Medulla oblongata (tissue), 1 donor: Measurements from ENCODE around the gene DBNDD1.
A peak's percentile ranks its signal among the peaks of the same experiment; 100 is the strongest.
"Not testable (repeated sequence)": the region's sequence is repeated elsewhere in the genome, so short reads cannot be mapped to it uniquely, and the experiment has no call there.

Experiments
- DNase-seq: peaks from one replicate; pipeline ENCODE4 v3.0.0-alpha.2; 2015; ENCODE audit errors: extremely low spot score

Gene DBNDD1

GRCh38 chr16:89988951-89989350 lies 30.3 kb downstream of the DBNDD1 start:
- DNase-seq: no peak

- DNase-seq: no peak
Measured at GRCh38 chr16:89987169-89987568, 32.1 kb downstream of the DBNDD1 start.

- no peak for DNase-seq
Measured at GRCh38 chr16:89986600-89986999, 32.7 kb downstream of the DBNDD1 start.

GRCh38 chr16:89985219-89985618 lies 34.0 kb downstream of the DBNDD1 start:
- no peak for DNase-seq

- DNase-seq: no peak
Measured at GRCh38 chr16:89984216-89984615, 35.0 kb downstream of the DBNDD1 start.

- DNase-seq: no peak
Measured at GRCh38 chr16:89983536-89983935, 35.7 kb downstream of the DBNDD1 start.

GRCh38 chr16:89982318-89982717 lies 36.9 kb downstream of the DBNDD1 start:
- DNase-seq: no peak

- no peak for DNase-seq
Measured at GRCh38 chr16:89981414-89981813, 37.8 kb downstream of the DBNDD1 start.

- DNase-seq: no peak
Measured at GRCh38 chr16:89974870-89975269, 44.4 kb downstream of the DBNDD1 start.

- DNase-seq: no peak
Measured at GRCh38 chr16:89973654-89974335, 45.5 kb downstream of the DBNDD1 start.

GRCh38 chr16:89973235-89973634 lies 46.0 kb downstream of the DBNDD1 start:
- no peak for DNase-seq

GRCh38 chr16:89972244-89973234 lies 46.7 kb downstream of the DBNDD1 start:
- DNase-seq: peak; percentile 98

- DNase-seq: no peak
Measured at GRCh38 chr16:89971495-89972243, 47.6 kb downstream of the DBNDD1 start.

- peak; percentile 63 for DNase-seq
Measured at GRCh38 chr16:89969741-89970410, 49.4 kb downstream of the DBNDD1 start.

- DNase-seq: not testable (repeated sequence)
Measured at GRCh38 chr16:89968074-89968473, 51.2 kb downstream of the DBNDD1 start.

GRCh38 chr16:89967436-89967835 lies 51.8 kb downstream of the DBNDD1 start:
- not testable (repeated sequence) for DNase-seq

GRCh38 chr16:89966756-89967155 lies 52.5 kb downstream of the DBNDD1 start:
- DNase-seq: no peak

- no peak for DNase-seq
Measured at GRCh38 chr16:89965447-89966225, 53.6 kb downstream of the DBNDD1 start.

GRCh38 chr16:89964201-89964600 lies 55.1 kb downstream of the DBNDD1 start:
- DNase-seq: no peak

GRCh38 chr16:89962754-89963498 lies 56.3 kb downstream of the DBNDD1 start:
- no peak for DNase-seq
